HEK293 (cell line): ENCODE measurements around the gene SEC14L6.

Experiments
- CTCF ChIA-PET: fragments of 350-600 bp; formaldehyde crosslinking; extraction: SDS; loops from one replicate; lab custom pipeline; 2021; ENCODE audit warnings: antibody characterized with exemption; lab: Yijun Ruan, JAX
- POLR2A ChIA-PET: fragments of 300-600 bp; formaldehyde crosslinking; extraction: SDS; loops from one replicate; lab custom pipeline; 2020; ENCODE audit warnings: antibody characterized with exemption, inconsistent platforms; lab: Yijun Ruan, JAX
- H3K27ac ChIP-seq: fragments of 200-500 bp; sonication (Bioruptor generic); 2 replicates; pipeline ENCODE4 v1.5.1; 2014; ENCODE audit warnings: low read depth, low read length, control low read depth, inconsistent platforms; ENCODE audit errors: extremely low read depth
- H3K36me3 ChIP-seq, 2 experiments: fragments of 200-500 bp in 1 of 2; sonication (Bioruptor generic) in 1 of 2; 1 replicate in 1 of 2; 2 replicates in 1 of 2; pipeline ENCODE4 v1.5.1; 2014 to 2017; ENCODE audit warnings: inconsistent platforms in 2 of 2, low read length in 2 of 2; ENCODE audit not compliant: control insufficient read depth in 2 of 2, insufficient read depth in 1 of 2
- H3K4me1 ChIP-seq: fragments of 200-500 bp; sonication (Bioruptor generic); 2 replicates; pipeline ENCODE4 v1.5.1; 2014; ENCODE audit warnings: mild to moderate bottlenecking, low read length, inconsistent platforms; ENCODE audit not compliant: control insufficient read depth, insufficient read depth
- H3K4me3 ChIP-seq: 2 replicates; pipeline ENCODE4 v1.5.1; 2011; ENCODE audit warnings: low read depth, mild to moderate bottlenecking, control low read depth, low read length, moderate library complexity
- H3K9me3 ChIP-seq: fragments of 200-500 bp; sonication (Bioruptor generic); 2 replicates; pipeline ENCODE4 v1.5.1; 2014; ENCODE audit warnings: low read depth, low read length, inconsistent platforms; ENCODE audit not compliant: control insufficient read depth, insufficient read depth
- GLIS1 ChIP-seq: fragments of 450-650 bp; formaldehyde crosslinking; IDR thresholded peaks from 2 replicates; pipeline ENCODE4 v1.5.1; 2016; ENCODE audit warnings: missing biosample characterization, missing genetic modification characterization
- HOXA7 ChIP-seq: sonication (generic); formaldehyde crosslinking; IDR thresholded peaks from 2 replicates; pipeline ENCODE4 v1.8.1; 2022; ENCODE audit warnings: missing genetic modification reagents, borderline replicate concordance
- OVOL3 ChIP-seq: fragments of 450-650 bp; formaldehyde crosslinking; IDR thresholded peaks from 2 replicates; pipeline ENCODE4 v1.5.1; 2016; ENCODE audit warnings: missing biosample characterization, missing genetic modification characterization
- ZBTB21 ChIP-seq: fragments of 450-650 bp; formaldehyde crosslinking; IDR thresholded peaks from 2 replicates; pipeline ENCODE4 v1.5.1; 2017; ENCODE audit warnings: missing biosample characterization, missing genetic modification characterization
- ZFHX2 ChIP-seq: fragments of 450-650 bp; formaldehyde crosslinking; conservative IDR thresholded peaks from 2 replicates; pipeline ENCODE4 v1.5.1; 2016; ENCODE audit warnings: missing biosample characterization, missing genetic modification characterization
- ZFP37 ChIP-seq: fragments of 450-650 bp; formaldehyde crosslinking; IDR thresholded peaks from 2 replicates; pipeline ENCODE4 v1.5.1; 2016; ENCODE audit warnings: missing biosample characterization, missing genetic modification characterization
- ZNF16 ChIP-seq: fragments of 450-650 bp; formaldehyde crosslinking; IDR thresholded peaks from 2 replicates; pipeline ENCODE4 v1.5.1; 2016; ENCODE audit warnings: low read depth, missing biosample characterization, missing genetic modification characterization
- ZNF2 ChIP-seq: fragments of 450-650 bp; formaldehyde crosslinking; IDR thresholded peaks from 2 replicates; pipeline ENCODE4 v1.5.1; 2016; ENCODE audit warnings: missing biosample characterization, missing genetic modification characterization
- ZNF335 ChIP-seq: fragments of 450-650 bp; formaldehyde crosslinking; conservative IDR thresholded peaks from 2 replicates; pipeline ENCODE4 v1.5.1; 2016; ENCODE audit warnings: missing biosample characterization, missing genetic modification characterization
- ZNF426 ChIP-seq: fragments of 450-650 bp; formaldehyde crosslinking; IDR thresholded peaks from 2 replicates; pipeline ENCODE4 v1.5.1; 2017; ENCODE audit warnings: missing biosample characterization, missing genetic modification characterization, mild to moderate bottlenecking, inconsistent platforms, moderate library complexity
- ZNF48 ChIP-seq: fragments of 450-650 bp; formaldehyde crosslinking; IDR thresholded peaks from 2 replicates; pipeline ENCODE4 v1.5.1; 2016; ENCODE audit warnings: missing biosample characterization, missing genetic modification characterization
- ZNF623 ChIP-seq: fragments of 450-650 bp; formaldehyde crosslinking; IDR thresholded peaks from 2 replicates; pipeline ENCODE4 v1.5.1; 2016; ENCODE audit warnings: missing biosample characterization, missing genetic modification characterization
- ZNF654 ChIP-seq: fragments of 450-650 bp; formaldehyde crosslinking; IDR thresholded peaks from 2 replicates; pipeline ENCODE4 v1.5.1; 2016; ENCODE audit warnings: low read depth, missing biosample characterization, missing genetic modification characterization
- ZNF792 ChIP-seq: fragments of 450-650 bp; formaldehyde crosslinking; IDR thresholded peaks from 2 replicates; pipeline ENCODE4 v1.5.1; 2016; ENCODE audit warnings: missing biosample characterization, missing genetic modification characterization
- ZNF843 ChIP-seq: fragments of 450-650 bp; formaldehyde crosslinking; IDR thresholded peaks from 2 replicates; pipeline ENCODE4 v1.5.1; 2016; ENCODE audit warnings: missing biosample characterization, missing genetic modification characterization
- TF ChIP-seq, protein P1 (sequence below): fragments of 450-650 bp; formaldehyde crosslinking; IDR thresholded peaks from 2 replicates; pipeline ENCODE4 v1.5.1; 2017; ENCODE audit warnings: missing biosample characterization, missing genetic modification characterization
- TF ChIP-seq, protein P2 (sequence below): fragments of 450-650 bp; formaldehyde crosslinking; IDR thresholded peaks from 2 replicates; pipeline ENCODE4 v1.5.1; 2016; ENCODE audit warnings: missing biosample characterization, missing genetic modification characterization
- TF ChIP-seq, protein P3 (sequence below): fragments of 450-650 bp; formaldehyde crosslinking; IDR thresholded peaks from 2 replicates; pipeline ENCODE4 v1.5.1; 2016; ENCODE audit warnings: missing biosample characterization, missing genetic modification characterization
- TF ChIP-seq, protein P4 (sequence below): fragments of 450-650 bp; formaldehyde crosslinking; IDR thresholded peaks from 2 replicates; pipeline ENCODE4 v1.5.1; 2016; ENCODE audit warnings: missing biosample characterization, missing genetic modification characterization

SEC14L6 gene

DNA sequence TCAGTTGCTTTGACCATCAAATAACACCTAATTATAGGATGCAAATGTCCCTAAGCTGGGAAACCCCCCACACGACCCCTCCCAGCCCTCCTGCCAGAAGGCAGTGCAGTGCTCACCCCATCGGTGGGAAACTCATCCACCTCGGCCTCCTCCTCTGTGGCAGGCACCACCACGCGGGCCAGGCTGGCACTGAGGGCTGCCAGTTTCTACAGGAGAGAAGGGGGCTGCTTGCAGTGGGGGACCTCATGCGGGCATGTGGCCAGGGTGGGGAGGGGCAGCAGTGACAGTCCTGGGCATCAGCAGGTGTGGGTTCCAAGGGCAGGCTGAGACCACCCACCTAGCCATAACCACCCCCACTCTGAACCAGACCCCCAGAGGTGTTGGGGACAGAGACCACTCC is 34.4 kb upstream of the SEC14L6 start:
- TF ChIP-seq ZNF48 (tag by site-specific recombination) (no peak), ZNF843 (tag by site-specific recombination) (no peak), ZNF335 (tag by site-specific recombination) (no peak)
- Histone ChIP-seq H3K9me3 (no peaks in the 10 kb centered on the region), H3K4me1 (no peaks in the 10 kb centered on the region), H3K36me3 (peaks cover 17 to 99% of the 10 kb centered on the region in 2 experiments), H3K4me3 (no peak overlapping the region), H3K27ac (no peak overlapping the region)
- POLR2A ChIA-PET: interaction anchor here (0.9 kb wide), 1 partner anchor 11 kb away, joined by 3 read pairs; no protein-coding TSS in a partner anchor
- CTCF ChIA-PET: no interaction called here

DNA sequence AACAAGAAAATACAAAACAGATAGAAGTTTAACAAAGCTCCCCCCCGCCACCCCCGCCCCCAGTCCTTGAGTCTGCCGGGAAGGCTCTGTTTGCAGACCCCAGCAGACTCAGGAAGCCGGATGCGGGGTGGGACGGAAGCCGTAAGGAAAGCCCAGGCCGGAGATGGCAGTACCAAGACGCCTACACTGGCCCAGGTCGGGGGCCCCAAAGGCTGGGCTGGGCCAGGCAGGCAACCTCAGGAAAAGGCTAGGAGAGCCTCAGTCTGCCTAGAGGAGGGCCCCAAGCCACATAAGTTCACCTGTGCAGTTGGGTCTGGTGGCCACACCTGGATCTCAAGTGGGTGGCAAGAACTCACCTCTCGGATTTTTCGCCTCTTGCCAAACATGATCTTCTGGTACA is 31.9 kb upstream of the SEC14L6 start:
- Histone ChIP-seq H3K9me3 (no peaks in the 10 kb centered on the region), H3K4me1 (no peaks in the 10 kb centered on the region; the same call in 1 of the 2 replicates), H3K4me3 (no peak overlapping the region), H3K27ac (no peak overlapping the region), H3K36me3 (peaks cover 15 to 87% of the 10 kb centered on the region in 2 experiments)
- ChIA-PET POLR2A (no interaction called here), CTCF (interaction anchor here (0.6 to 1.0 kb wide), 2 partner anchors 29 to 1035 kb away, joined by 3 read pairs; no protein-coding TSS in a partner anchor)
- TF ChIP-seq ZNF623 (no peak), ZNF16 (no peak), HOXA7 (no peak), OVOL3 (tag by site-specific recombination) (no peak), GLIS1 (tag by site-specific recombination) (no peak), ZBTB21 (tag by site-specific recombination) (no peak), ZFP37 (tag by site-specific recombination) (no peak), ZFHX2 (tag by site-specific recombination) (no peak), ZNF2 (tag by site-specific recombination) (no peak), ZNF426 (no peak), ZNF654 (tag by site-specific recombination) (no peak), ZNF792 (tag by site-specific recombination) (no peak), ZNF335 (tag by site-specific recombination) (no peak)
- TF ChIP-seq, protein P1, sequence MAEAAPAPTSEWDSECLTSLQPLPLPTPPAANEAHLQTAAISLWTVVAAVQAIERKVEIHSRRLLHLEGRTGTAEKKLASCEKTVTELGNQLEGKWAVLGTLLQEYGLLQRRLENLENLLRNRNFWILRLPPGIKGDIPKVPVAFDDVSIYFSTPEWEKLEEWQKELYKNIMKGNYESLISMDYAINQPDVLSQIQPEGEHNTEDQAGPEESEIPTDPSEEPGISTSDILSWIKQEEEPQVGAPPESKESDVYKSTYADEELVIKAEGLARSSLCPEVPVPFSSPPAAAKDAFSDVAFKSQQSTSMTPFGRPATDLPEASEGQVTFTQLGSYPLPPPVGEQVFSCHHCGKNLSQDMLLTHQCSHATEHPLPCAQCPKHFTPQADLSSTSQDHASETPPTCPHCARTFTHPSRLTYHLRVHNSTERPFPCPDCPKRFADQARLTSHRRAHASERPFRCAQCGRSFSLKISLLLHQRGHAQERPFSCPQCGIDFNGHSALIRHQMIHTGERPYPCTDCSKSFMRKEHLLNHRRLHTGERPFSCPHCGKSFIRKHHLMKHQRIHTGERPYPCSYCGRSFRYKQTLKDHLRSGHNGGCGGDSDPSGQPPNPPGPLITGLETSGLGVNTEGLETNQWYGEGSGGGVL (tag by site-specific recombination): no peak
- TF ChIP-seq, protein P2, sequence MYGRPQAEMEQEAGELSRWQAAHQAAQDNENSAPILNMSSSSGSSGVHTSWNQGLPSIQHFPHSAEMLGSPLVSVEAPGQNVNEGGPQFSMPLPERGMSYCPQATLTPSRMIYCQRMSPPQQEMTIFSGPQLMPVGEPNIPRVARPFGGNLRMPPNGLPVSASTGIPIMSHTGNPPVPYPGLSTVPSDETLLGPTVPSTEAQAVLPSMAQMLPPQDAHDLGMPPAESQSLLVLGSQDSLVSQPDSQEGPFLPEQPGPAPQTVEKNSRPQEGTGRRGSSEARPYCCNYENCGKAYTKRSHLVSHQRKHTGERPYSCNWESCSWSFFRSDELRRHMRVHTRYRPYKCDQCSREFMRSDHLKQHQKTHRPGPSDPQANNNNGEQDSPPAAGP (tag by site-specific recombination): no peak
- TF ChIP-seq, protein P3, sequence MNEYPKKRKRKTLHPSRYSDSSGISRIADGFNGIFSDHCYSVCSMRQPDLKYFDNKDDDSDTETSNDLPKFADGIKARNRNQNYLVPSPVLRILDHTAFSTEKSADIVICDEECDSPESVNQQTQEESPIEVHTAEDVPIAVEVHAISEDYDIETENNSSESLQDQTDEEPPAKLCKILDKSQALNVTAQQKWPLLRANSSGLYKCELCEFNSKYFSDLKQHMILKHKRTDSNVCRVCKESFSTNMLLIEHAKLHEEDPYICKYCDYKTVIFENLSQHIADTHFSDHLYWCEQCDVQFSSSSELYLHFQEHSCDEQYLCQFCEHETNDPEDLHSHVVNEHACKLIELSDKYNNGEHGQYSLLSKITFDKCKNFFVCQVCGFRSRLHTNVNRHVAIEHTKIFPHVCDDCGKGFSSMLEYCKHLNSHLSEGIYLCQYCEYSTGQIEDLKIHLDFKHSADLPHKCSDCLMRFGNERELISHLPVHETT (tag by site-specific recombination): no peak
- TF ChIP-seq, protein P4, sequence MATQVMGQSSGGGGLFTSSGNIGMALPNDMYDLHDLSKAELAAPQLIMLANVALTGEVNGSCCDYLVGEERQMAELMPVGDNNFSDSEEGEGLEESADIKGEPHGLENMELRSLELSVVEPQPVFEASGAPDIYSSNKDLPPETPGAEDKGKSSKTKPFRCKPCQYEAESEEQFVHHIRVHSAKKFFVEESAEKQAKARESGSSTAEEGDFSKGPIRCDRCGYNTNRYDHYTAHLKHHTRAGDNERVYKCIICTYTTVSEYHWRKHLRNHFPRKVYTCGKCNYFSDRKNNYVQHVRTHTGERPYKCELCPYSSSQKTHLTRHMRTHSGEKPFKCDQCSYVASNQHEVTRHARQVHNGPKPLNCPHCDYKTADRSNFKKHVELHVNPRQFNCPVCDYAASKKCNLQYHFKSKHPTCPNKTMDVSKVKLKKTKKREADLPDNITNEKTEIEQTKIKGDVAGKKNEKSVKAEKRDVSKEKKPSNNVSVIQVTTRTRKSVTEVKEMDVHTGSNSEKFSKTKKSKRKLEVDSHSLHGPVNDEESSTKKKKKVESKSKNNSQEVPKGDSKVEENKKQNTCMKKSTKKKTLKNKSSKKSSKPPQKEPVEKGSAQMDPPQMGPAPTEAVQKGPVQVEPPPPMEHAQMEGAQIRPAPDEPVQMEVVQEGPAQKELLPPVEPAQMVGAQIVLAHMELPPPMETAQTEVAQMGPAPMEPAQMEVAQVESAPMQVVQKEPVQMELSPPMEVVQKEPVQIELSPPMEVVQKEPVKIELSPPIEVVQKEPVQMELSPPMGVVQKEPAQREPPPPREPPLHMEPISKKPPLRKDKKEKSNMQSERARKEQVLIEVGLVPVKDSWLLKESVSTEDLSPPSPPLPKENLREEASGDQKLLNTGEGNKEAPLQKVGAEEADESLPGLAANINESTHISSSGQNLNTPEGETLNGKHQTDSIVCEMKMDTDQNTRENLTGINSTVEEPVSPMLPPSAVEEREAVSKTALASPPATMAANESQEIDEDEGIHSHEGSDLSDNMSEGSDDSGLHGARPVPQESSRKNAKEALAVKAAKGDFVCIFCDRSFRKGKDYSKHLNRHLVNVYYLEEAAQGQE (tag by site-specific recombination): no peak
